GM18519 (cell line): ENCODE results near the gene RBMXL3.
"Not testable (repeated sequence)": the region's sequence is repeated elsewhere in the genome, so short reads cannot be mapped to it uniquely, and the experiment has no call there.

Source experiments
- ATAC-seq: cut with Tn5 transposase; IDR thresholded peaks from one replicate; pipeline ENCODE4 v1.9.1; 2021; ENCODE audit warnings: mild to moderate bottlenecking, moderate library complexity; ENCODE audit not compliant: unreplicated experiment, low FRiP score

Gene RBMXL3

DNA sequence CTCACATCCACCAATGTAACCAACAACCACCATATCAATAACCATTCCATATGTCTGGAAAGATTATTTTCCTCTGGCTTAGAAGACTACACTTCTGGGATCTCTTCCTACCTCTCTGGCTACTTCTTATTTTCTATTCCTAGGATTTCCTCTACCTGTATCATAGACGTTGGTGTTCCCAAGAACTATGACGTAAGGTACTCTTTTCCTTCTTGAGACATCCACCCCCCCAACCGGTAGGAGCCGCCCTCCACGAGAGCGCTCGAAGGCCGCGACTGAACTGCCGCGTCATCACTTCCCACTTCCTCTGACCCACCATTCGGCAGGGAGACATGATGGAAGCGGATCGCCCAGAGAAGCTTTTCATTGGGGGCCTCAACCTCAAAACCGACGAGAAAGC lies at the start of gene RBMXL3:
Gene RBMXL3 (plus strand): TSS at position 301 of the 400 bp plus-strand sequence. CDS start 32 bp downstream, at position 333.
- no peak for ATAC-seq

DNA sequence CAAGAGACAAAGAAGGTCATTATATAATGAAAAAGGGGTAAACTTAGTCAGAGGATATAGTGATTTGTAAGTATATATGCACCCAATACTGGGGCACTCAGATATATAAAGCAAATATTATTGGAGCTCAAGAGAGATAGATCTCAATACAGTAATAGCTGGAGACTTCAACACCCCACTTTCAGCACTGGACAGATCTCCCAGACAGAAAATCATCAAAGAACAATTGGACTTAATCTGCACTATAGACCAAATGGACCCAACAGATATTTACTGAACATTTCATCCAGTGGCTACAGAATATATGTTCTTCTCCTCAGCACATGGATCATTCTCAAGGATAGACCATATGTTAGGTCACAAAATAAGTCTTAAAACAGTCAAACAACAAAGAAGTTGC lies 47.2 kb upstream of the RBMXL3 start:
- ATAC-seq, result no peak

DNA sequence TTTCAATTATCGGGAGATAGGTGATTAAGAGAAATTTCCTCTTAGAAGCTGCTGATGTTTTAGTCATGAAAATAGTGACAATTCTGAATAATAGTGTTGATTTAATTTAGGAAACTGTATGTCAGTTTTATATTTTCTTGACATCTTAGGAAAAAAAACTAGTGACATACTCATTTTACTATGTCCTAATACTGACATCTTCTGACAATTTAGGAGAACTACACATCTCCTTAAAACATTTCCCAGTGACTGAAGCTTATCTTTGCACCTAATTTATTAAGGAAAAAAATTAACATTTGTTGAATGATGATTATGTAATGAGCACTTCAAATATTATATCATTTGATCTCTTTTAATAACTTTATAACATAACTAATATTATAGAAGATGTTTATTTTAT lies 42.0 kb upstream of the RBMXL3 start:
- ATAC-seq, result no peak

DNA sequence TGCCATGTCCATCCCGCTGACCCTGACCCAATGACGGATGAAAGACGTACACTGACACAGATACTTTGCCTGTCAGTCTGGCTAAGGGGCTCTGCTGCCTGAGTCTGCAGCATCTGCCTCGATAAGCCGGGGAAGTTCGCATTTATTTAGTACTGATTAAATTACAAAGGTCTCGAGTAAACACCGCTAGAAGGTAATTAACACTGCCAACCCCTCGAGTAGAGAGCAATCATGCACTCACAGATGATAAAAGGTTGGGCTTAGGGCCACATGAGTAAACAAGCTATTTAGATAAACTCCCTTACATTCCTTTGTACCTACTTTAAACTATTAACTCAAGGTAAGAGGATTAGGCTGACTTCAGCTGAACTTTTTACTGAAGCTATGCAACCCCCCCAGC lies 16.0 kb upstream of the RBMXL3 start:
- ATAC-seq, result no peak

- ATAC-seq, result no peak
These were observed 14.7 kb upstream of the RBMXL3 start for GRCh38 chrX:115174548-115174947.

GRCh38 chrX:115177932-115178331 lies 11.3 kb upstream of the RBMXL3 start:
- no peak for ATAC-seq

- no peak for ATAC-seq
These were observed 10.7 kb upstream of the RBMXL3 start for GRCh38 chrX:115178473-115178872.

GRCh38 chrX:115183980-115184379 lies 5.2 kb upstream of the RBMXL3 start:
- no peak for ATAC-seq

DNA sequence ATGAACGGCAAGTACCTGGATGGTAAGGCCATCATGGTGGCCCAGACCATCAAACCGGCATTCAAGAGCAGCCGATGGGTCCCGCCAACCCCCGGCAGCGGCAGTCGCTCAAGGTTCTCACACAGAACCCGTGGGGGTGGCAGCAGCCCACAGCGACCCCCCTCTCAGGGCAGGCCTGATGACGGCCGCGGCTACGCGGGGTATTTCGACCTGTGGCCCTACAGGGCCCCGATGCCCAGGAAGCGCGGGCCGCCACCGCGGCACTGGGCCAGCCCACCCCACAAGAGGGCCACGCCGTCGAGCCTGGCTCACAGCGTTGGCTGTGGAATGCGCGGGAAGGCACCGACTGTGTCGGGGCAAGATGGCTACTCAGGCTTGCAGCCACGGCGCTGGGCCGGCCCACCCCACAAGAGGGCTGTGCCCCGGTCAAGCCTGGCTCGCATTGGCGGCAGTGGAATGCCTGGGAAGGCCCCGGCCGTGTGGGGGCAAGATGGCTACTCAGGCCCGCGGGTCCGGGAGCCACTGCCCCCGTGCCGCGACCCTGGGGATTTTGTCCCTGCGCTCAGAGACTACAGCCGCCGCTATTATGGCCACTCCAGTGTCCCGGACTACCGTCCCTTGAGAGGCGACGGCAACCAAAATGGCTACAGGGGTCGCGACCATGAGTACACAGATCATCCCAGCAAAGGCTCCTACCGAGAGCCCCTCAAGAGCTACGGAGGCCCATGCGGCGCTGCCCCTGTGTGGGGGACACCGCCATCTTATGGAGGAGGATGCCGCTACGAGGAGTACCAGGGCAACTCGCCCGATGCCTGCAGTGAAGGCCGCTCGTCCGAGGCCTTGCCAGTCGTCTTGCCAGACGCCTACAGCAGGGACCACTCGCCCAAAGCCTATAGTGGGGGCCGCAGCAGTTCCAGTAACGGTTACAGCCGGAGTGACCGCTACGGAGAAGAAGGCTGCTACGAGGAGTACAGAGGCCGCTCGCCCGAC lies 731 bp downstream of the RBMXL3 start:
- ATAC-seq, result no peak

DNA sequence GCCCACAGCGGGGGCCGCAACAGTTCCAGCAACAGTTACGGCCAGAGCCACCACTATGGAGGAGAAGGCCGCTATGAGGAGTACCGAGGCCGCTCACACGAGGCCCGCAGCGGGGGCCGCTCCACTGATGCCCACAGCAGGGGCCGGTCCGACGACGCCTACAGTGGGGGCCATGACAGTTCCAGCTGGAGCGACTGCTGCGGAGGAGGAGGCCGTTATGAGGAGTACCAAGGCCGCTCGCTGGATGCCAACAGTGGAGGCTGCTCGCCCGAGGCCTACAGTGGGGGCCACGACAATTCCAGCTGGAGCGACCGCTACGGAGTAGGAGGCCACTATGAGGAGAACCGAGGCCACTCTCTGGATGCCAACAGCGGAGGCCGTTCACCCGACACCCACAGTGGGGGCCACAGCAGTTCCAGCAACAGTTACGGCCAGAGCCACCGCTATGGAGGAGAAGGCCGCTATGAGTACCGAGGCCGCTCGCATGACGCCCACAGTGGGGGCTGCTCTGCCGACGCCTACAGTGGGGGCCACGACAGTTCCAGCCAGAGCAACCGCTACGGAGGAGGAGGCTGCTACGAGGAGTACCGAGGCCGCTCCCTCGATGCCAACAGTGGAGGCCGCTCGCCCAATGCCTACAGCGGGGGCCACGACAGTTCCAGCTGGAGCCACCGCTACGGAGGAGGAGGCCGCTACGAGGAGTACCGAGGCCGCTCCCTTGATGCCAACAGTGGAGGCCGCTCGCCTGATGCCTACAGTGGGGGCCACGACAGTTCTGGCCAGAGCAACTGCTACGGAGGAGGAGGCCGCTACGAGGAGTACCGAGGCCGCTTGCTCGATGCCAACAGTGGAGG lies 1.7 kb downstream of the RBMXL3 start:
- ATAC-seq, result no peak

GRCh38 chrX:115191490-115192243 lies 2.5 kb downstream of the RBMXL3 start:
- no peak for ATAC-seq

DNA sequence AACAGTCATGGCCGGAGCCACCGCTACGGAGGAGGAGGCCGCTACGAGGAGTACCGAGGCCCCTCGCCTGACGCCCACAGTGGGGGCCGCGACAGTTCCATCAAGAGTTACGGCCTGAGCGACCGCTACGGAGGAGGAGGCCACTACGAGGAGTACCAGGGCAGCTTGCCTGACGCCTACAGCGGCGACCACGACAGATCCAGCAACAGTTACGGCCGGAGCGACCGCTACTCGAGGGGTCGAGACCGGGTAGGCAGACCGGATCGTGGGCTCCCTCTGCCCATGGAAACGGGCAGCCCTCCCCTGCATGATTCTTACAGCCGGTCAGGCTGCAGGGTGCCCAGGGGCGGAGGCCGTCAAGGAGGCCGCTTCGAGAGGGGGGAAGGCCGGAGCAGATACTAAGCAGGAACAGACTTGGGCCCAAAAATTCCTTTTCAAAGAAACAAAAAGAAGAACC lies 3.1 kb downstream of the RBMXL3 start:
- ATAC-seq, result no peak

DNA sequence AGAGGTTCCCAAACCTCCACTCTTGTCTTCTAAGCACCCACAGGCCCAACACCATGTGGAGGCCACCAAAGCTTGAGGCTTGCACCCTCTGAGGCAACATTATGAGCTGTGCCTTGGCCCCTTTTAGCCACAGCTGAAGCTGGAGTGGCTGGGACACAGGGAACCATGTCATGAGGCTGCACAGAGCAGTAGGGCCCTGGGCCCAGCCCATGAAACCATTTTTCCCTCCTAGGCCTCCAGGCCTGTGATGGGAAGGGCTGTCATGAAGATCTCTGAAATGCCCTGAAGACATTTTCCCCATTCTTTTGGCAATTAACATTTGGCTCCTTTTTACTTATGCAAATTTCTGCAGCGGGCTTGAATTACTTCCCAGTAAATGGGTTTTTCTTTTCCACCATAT lies 14.8 kb downstream of the RBMXL3 start:
- ATAC-seq, result no peak

- ATAC-seq, result not testable (repeated sequence)
These were observed 20.3 kb downstream of the RBMXL3 start for GRCh38 chrX:115209547-115209946.

DNA sequence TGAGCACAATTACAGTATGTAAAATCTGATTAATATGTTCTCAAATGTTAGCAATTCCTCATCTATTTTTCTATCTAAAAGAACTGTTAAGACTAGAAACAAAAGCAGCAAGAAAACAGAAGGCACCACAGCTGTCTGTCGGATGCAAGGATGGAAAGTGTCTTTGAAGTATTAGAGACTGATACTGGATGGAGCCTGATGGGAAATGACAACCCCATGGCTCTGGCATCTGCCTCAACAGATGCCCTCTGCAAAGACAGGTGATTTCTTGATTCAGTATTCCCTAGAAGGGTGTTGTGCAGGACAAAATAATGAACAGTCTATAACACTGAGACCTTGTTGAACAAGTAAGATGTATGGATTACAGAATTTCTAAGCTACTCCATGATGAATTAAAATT lies 24.9 kb downstream of the RBMXL3 start:
- ATAC-seq, result no peak

- no peak for ATAC-seq
These were observed 25.4 kb downstream of the RBMXL3 start for GRCh38 chrX:115214605-115215004.

GRCh38 chrX:115217346-115217745 lies 28.1 kb downstream of the RBMXL3 start:
- not testable (repeated sequence) for ATAC-seq

DNA sequence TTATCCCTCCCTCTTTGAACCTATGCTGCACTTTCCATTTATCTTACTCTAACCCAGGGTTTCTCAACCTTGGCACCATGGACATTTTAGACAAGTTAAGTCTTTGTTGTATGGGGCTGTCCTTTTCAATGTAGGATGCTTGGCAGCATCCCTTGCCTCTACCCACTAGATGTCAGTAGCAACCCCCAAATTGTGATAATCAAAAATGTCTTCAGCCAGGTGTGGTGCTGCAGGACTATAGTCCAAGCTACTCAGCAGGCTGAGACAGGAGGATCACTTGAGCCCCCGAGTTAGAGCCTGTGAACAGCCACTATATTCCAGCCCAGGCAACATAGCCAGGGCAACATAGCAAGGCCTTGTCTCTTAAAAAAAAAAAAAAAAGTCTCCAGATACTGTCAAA lies 37.7 kb downstream of the RBMXL3 start:
- ATAC-seq, result no peak

GRCh38 chrX:115229337-115230003 lies 40.3 kb downstream of the RBMXL3 start:
- ATAC-seq, result no peak

- ATAC-seq, result no peak
These were observed 43.8 kb downstream of the RBMXL3 start for GRCh38 chrX:115232933-115233496.
